Measurements from ENCODE around the gene NUP88.

Gene NUP88

DNA sequence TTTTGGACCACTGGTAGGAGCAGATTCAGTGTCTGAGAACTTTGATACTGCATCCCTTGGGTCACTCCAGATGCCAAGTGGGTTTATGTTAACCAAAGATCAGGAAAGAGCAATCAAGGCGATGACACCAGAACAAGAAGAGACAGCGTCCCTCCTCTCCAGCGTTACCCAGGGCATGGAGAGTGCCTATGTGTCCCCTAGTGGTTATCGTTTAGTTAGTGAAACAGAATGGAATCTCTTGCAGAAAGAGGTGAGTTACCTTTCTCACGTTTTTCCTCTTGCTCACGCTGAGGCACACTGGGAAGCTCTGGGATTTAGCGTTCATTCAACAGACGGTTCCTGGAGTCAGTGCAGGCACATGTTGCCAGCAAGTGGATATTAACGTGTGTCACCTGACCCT lies 58.0 kb downstream of the NUP88 start:
- no peak for DNase-seq (ENCODE audit: insufficient read length, low spot score)
- FAIRE-seq: no peak

GRCh38 chr17:5355421-5356129 lies 63.9 kb downstream of the NUP88 start:
- DNase-seq (ENCODE audit: insufficient read length, low spot score): no peak
- FAIRE-seq: no peak

GRCh38 chr17:5354886-5355415 lies 64.5 kb downstream of the NUP88 start:
- no peak for DNase-seq (ENCODE audit: insufficient read length, low spot score)
- no peak for FAIRE-seq

DNA sequence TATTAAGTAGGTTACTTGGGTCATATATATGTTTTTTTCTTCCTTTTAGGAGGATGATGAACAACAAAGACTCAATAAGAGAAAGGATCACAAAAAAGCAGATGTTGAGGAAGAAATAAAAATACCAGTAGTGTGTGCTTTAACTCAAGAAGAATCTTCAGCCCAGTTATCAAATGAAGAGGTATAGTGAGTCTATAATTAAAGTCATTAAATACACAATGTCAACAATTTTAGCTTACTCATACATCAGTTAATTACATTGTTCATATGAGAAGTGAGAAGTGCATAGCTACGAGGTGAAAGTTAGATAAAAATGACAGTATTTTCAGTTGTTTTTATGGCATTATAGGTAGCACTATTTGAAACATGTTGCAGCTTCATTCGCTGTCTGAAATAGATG lies 65.2 kb downstream of the NUP88 start:
- FAIRE-seq (no peak), DNase-seq (ENCODE audit: insufficient read length, low spot score) (no peak)

DNA sequence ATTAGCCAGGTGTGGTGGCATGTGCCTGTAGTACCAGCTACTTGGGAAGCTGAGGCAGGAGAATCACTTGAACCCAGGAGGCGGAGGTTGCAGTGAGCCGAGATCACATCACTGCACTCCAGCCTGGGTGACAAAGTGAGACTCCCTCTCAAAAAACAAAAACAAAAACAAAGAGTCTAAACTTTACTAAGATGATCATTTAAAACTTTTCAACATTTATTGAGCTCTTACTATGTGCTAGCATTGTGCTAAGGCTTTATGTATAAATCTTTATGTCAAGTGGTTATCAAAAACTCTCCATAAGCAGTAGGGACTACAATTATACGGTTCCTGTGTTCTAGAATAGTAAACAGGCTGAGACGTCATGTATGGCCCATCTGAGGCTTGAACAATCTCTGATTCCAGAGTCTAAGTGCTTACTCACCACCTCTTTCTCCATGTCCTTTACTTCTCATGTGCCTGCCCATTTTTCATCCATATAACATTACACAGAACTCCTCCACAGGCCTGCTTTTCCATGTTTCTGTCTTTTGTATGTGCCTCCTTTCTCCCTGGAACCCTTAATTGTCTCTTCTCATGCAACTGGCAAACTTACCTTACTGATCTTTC lies 66.7 kb downstream of the NUP88 start:
- no peak for DNase-seq (ENCODE audit: insufficient read length, low spot score)
- FAIRE-seq: no peak

GRCh38 chr17:5344914-5345313 lies 74.5 kb downstream of the NUP88 start:
- no peak for DNase-seq (ENCODE audit: insufficient read length, low spot score)
- no peak for FAIRE-seq
